Activated CD8-positive, alpha-beta memory T cell treated with anti-CD3 and anti-CD28 coated beads, Interleukin-2, amount 50 U/mL, for 48 hours (primary cell): Measurements from ENCODE around the gene KRT85.

ENCODE experiments used
- DNase-seq: peaks from one replicate; pipeline ENCODE4 v3.0.0-alpha.2; 2020

The KRT85 gene

GRCh38 chr12:52364061-52364460 is 3.2 kb downstream of the KRT85 start:
- DNase-seq = no peak

GRCh38 chr12:52363111-52363679 is 4.1 kb downstream of the KRT85 start:
- DNase-seq = no peak

- no peak for DNase-seq
These were observed 5.1 kb downstream of the KRT85 start for GRCh38 chr12:52362118-52362726.

GRCh38 chr12:52361553-52361952 is 5.7 kb downstream of the KRT85 start:
- DNase-seq = no peak

- no peak for DNase-seq
These were observed 6.5 kb downstream of the KRT85 start for GRCh38 chr12:52360663-52361271.

- DNase-seq = no peak
These were observed 7.1 kb downstream of the KRT85 start for GRCh38 chr12:52360106-52360662.

- no peak for DNase-seq
These were observed 7.6 kb downstream of the KRT85 start for GRCh38 chr12:52359621-52360061.

GRCh38 chr12:52358575-52359350 is 8.5 kb downstream of the KRT85 start:
- no peak for DNase-seq

GRCh38 chr12:52356762-52357580 is 10.3 kb downstream of the KRT85 start:
- no peak for DNase-seq

GRCh38 chr12:52356031-52356761 is 11.1 kb downstream of the KRT85 start:
- no peak for DNase-seq

GRCh38 chr12:52355176-52355575 is 12.1 kb downstream of the KRT85 start:
- no peak for DNase-seq

- no peak for DNase-seq
These were observed 13.1 kb downstream of the KRT85 start for GRCh38 chr12:52354200-52354599.

- no peak for DNase-seq
These were observed 13.5 kb downstream of the KRT85 start for GRCh38 chr12:52353766-52354165.

GRCh38 chr12:52352951-52353350 is 14.3 kb downstream of the KRT85 start:
- no peak for DNase-seq

GRCh38 chr12:52351196-52352059 is 15.9 kb downstream of the KRT85 start:
- DNase-seq = no peak

GRCh38 chr12:52350786-52351185 is 16.5 kb downstream of the KRT85 start:
- DNase-seq = no peak

- no peak for DNase-seq
These were observed 17.2 kb downstream of the KRT85 start for GRCh38 chr12:52350021-52350620.

- no peak for DNase-seq
These were observed 18.1 kb downstream of the KRT85 start for GRCh38 chr12:52349196-52349595.

- no peak for DNase-seq
These were observed 19.4 kb downstream of the KRT85 start for GRCh38 chr12:52347551-52348510.
